HG02610 (cell line): Measurements from ENCODE around the gene MFAP2.

Source experiments
- ATAC-seq: cut with Tn5 transposase; IDR thresholded peaks from one replicate; pipeline ENCODE4 v1.9.1; 2021; ENCODE audit warnings: mild to moderate bottlenecking, moderate library complexity; ENCODE audit not compliant: unreplicated experiment

Gene MFAP2

GRCh38 chr1:16980473-16981268, at the start of gene MFAP2:
Gene MFAP2, minus strand, starts transcription at chr1:16980620. Its CDS starts 2,347 bp downstream, at chr1:16978273.
- no peak for ATAC-seq

GRCh38 chr1:17030206-17030605, 49.8 kb upstream of the MFAP2 start:
- ATAC-seq, result no peak

- ATAC-seq, result no peak
These were observed 48.3 kb upstream of the MFAP2 start for GRCh38 chr1:17028662-17029188.

- ATAC-seq, result no peak
These were observed 47.5 kb upstream of the MFAP2 start for GRCh38 chr1:17027900-17028299.

GRCh38 chr1:17027403-17027802, 47.0 kb upstream of the MFAP2 start:
- ATAC-seq, result no peak

- no peak for ATAC-seq
These were observed 44.3 kb upstream of the MFAP2 start for GRCh38 chr1:17024721-17025120.

- ATAC-seq, result peak; percentile 30
These were observed 43.2 kb upstream of the MFAP2 start for GRCh38 chr1:17023573-17023972.

GRCh38 chr1:17023102-17023501, 42.7 kb upstream of the MFAP2 start:
- ATAC-seq, result peak; percentile 80

- no peak for ATAC-seq
These were observed 41.5 kb upstream of the MFAP2 start for GRCh38 chr1:17021896-17022295.

- ATAC-seq, result no peak
These were observed 40.1 kb upstream of the MFAP2 start for GRCh38 chr1:17020502-17020901.

GRCh38 chr1:17018849-17019248, 38.4 kb upstream of the MFAP2 start:
- no peak for ATAC-seq

- no peak for ATAC-seq
These were observed 37.0 kb upstream of the MFAP2 start for GRCh38 chr1:17017435-17017834.

- no peak for ATAC-seq
These were observed 35.9 kb upstream of the MFAP2 start for GRCh38 chr1:17016317-17016661.

- no peak for ATAC-seq
These were observed 34.5 kb upstream of the MFAP2 start for GRCh38 chr1:17014671-17015567.

GRCh38 chr1:17013491-17014320, 33.3 kb upstream of the MFAP2 start:
- ATAC-seq, result no peak

- no peak for ATAC-seq
These were observed 32.5 kb upstream of the MFAP2 start for GRCh38 chr1:17012775-17013490.

GRCh38 chr1:17011439-17012307, 31.3 kb upstream of the MFAP2 start, which contains the start of gene ATP13A2:
Gene ATP13A2, minus strand, starts transcription at chr1:17011928. Its CDS starts 190 bp downstream, at chr1:17011738.
- peak; percentile 83 for ATAC-seq

- no peak for ATAC-seq
These were observed 30.6 kb upstream of the MFAP2 start for GRCh38 chr1:17011092-17011438.

- ATAC-seq, result no peak
These were observed 29.3 kb upstream of the MFAP2 start for GRCh38 chr1:17009706-17010105.
